ENCODE measurements around the gene C2orf49. TPM values are rescaled to one million over a fixed set of nuclear protein-coding genes. Genes with fewer than 3 reads are reported as not detected.

C2orf49 gene
- total RNA-seq, 1 donor = 23.2 TPM

DNA sequence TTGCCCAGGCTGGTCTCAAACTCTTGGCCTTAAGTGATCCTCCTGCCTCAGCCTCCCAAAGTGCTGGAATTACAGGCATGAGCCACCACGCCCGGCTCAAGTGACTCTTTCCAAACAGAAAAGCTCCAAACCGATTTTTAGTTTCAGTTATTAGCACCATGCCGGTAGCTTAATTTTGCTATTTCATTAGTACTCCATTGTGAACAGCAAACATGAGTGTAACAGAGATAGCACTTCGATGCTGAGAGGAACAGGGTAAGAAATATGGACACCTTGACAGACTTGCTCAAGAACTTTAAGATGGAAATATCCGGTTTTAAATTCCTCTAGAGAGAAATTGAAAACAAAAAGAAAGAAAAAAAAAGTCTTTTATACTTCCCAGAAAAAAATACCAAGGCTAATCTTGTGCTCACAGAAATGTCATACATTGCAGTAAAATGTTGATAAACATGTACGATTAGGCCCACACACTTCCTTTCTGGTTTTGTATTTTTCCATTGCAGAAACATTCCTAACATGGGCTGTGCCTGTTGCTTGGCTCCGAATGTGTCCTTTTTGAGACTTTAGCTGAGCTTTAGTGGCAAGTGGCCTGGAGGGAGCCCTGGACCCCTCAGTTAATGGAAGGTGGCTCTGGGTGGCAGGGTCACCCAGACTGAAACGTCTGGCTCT, 43.2 kb downstream of the C2orf49 start:
- H3K4me1 ChIP-seq (ENCODE audit: insufficient read depth, low read length) = peaks cover 9% of the 10 kb centered on the region

DNA sequence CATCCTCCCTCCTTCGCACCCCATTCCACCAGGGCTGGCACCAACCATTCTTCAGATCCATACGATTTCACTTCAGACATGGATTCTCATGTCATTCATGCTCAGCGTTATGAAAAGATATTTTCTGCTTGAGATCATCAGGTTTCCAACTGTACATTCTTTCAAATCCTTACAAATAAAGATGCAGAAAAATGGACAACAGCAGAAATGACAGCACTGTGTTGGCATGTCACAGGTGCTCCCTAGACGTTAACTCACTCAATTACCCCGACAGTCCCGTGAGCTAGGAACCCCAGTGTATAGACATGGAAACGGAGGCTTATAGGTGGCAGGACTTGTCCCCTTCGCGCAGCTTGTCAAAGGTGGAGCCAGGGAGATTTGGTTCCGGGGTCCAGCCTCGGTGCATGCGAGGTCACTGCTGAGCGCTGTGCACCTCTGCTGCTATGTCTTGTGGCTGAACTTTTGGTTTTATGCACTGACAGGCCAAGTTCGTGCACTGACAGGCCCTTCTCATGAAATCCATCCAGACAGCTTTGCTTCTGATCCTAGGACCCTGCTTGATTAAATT, 43.8 kb downstream of the C2orf49 start:
- Histone ChIP-seq H3K9me3 (ENCODE audit: low read depth, low read length) (no peaks in the 10 kb centered on the region), H3K4me1 (ENCODE audit: insufficient read depth, low read length) (peaks cover 9% of the 10 kb centered on the region), H3K4me3 (ENCODE audit: low read length) (no peak overlapping the region), H3K27me3 (ENCODE audit: insufficient read depth, low read length) (no peaks in the 10 kb centered on the region)

More for the DNA sequence above, 43.2 kb downstream of the C2orf49 start:
- Histone ChIP-seq H3K4me3 (ENCODE audit: low read length) (no peak overlapping the region), H3K9me3 (ENCODE audit: low read depth, low read length) (no peaks in the 10 kb centered on the region), H3K27me3 (ENCODE audit: insufficient read depth, low read length) (no peaks in the 10 kb centered on the region)

DNA sequence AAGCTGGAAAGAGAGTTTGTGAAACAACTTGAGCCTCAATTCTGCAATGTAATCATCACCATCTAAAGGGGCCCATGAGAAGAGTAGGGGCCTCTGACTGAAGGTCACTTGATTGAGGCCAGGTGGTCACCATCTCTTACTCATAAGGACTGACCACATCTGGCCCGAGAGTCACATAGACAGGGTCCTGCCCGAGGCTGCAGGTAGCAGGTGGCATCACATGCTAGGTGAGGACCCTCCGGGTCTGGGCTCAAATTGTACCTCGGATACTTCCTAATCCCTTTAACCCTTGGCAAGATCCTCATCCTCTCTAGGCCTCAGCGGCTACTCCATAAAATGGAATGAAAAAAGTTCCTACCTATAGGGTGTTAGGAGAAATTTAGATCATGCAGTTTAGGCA, 44.8 kb downstream of the C2orf49 start:
- peaks cover 9% of the 10 kb centered on the region for H3K4me1 ChIP-seq (ENCODE audit: insufficient read depth, low read length)
- no peaks in the 10 kb centered on the region for H3K27me3 ChIP-seq (ENCODE audit: insufficient read depth, low read length)

DNA sequence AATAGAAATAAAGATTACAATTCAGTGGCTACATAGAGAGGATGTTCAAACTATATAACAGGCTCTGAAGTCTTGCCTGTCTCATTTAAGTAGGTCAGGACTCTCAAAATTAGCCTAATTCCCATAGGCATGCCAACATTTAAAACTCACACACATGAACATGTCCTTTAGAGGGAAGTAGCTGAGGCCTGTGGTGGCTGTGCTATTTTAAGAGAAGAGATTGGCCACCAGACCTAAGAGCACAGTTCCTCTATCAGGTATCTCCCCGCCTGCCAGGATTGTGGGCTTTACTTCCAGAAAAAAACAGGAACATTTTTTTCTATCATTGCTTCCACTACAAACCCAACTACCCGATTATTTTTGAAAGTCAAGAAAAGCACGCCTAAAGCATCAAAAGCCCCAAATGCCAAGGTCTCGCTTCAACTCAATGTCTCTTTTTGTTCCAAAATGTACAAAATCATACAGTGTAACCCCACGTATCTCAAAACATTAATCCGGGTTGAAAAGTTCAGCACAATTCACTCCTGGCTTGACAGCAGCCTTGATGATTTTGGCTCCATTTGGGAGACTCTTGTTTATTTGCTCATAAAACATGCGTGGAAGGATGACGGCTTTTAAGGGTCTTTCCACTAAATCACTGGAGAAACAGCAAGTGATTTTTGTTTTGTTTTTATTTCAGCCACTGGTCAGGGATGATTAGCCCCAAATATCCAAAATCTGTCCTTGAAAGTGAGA, 46.3 kb downstream of the C2orf49 start:
- Histone ChIP-seq H3K27me3 (ENCODE audit: insufficient read depth, low read length) (no peaks in the 10 kb centered on the region), H3K4me3 (ENCODE audit: low read length) (no peak overlapping the region), H3K4me1 (ENCODE audit: insufficient read depth, low read length) (peaks cover 9% of the 10 kb centered on the region), H3K9me3 (ENCODE audit: low read depth, low read length) (no peaks in the 10 kb centered on the region)

More for the DNA sequence above, 44.8 kb downstream of the C2orf49 start:
- Histone ChIP-seq H3K4me3 (ENCODE audit: low read length) (no peak overlapping the region), H3K9me3 (ENCODE audit: low read depth, low read length) (no peaks in the 10 kb centered on the region)

DNA sequence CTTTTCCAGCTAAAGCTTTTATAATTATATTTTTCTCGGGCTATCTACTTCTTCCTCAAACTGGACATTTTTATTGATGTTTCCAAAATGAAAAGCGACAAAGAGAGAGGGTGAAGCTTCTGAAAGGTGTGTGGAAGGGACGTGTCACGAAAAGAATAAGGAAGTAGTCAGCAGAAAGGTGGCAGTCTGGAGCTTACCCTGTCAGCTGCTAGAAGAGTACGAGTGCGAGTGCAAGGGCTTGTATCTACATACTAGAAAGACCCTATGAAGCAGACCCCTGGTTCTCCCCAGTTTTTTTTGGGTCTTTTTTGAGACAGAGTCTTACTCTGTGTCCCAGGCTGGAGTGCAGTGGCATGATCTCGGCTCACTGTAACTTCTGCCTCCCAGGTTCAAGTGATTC, 46.9 kb downstream of the C2orf49 start:
- no peaks in the 10 kb centered on the region for H3K27me3 ChIP-seq (ENCODE audit: insufficient read depth, low read length)
- H3K4me3 ChIP-seq (ENCODE audit: low read length) = no peak overlapping the region
- no peaks in the 10 kb centered on the region for H3K9me3 ChIP-seq (ENCODE audit: low read depth, low read length)
- peaks cover 9% of the 10 kb centered on the region for H3K4me1 ChIP-seq (ENCODE audit: insufficient read depth, low read length)

DNA sequence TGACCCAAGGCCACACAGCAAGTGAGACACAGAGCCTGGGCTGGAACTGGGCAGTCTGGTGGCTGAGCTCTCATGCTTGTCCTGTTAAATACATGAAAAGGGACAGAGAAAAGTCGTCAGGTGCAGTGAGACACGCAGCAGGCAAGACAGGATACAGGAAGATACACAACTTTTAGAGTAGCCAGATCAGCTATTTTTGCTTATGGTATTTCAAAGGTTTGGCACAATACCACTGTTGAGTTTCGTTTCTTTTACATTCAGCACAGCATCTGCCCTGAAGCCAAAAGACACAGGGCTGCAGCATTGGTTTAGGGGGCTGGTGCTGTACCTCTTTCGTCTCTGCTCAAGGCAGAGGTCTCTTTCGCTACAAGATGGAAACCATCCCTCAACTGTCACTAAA, 47.5 kb downstream of the C2orf49 start:
- peaks cover 6% of the 10 kb centered on the region for H3K4me1 ChIP-seq (ENCODE audit: insufficient read depth, low read length)

DNA sequence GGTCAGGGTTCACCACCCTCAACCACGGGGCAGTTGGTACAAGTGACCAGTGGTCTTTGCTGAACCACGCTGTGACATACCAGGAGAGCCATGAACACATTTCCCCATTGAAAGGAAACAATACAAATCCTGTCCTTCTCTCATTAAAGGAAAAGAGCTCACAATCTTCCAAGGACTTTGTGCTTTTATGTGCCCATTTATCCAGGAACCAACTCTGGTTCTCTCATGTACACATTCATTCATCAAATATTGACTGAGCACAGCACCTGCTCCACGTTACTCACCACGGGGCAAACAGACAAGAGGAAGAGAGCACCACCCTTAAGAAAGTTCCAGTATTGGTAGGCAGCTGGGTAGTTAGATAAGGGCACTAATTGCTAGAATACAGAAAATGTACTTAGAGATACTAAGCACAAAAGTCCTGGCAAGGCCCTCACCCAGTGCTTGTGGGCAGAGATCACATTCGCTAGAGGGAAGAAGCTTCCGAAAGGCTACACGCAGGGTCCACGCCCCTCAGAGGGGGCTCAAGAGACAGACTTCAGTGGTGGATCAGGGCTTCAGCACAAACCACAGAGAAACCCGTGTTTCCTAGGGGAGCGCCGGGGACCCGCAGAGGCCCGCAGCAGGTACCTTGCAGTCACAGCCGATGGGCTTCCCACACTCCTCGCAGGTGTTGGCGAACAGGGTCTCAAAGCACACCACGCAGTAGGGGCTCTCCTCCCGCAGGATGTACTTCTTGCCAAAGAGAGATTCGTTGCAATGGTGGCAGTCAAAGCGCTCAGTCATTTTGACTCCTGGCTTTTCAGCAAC, 48.6 kb downstream of the C2orf49 start:
- Histone ChIP-seq H3K4me1 (ENCODE audit: insufficient read depth, low read length) (peaks cover 3% of the 10 kb centered on the region), H3K9me3 (ENCODE audit: low read depth, low read length) (no peaks in the 10 kb centered on the region), H3K27me3 (ENCODE audit: insufficient read depth, low read length) (no peaks in the 10 kb centered on the region), H3K4me3 (ENCODE audit: low read length) (no peak overlapping the region)

More for the DNA sequence above, 47.5 kb downstream of the C2orf49 start:
- Histone ChIP-seq H3K27me3 (ENCODE audit: insufficient read depth, low read length) (no peaks in the 10 kb centered on the region), H3K9me3 (ENCODE audit: low read depth, low read length) (no peaks in the 10 kb centered on the region), H3K4me3 (ENCODE audit: low read length) (no peak overlapping the region)

DNA sequence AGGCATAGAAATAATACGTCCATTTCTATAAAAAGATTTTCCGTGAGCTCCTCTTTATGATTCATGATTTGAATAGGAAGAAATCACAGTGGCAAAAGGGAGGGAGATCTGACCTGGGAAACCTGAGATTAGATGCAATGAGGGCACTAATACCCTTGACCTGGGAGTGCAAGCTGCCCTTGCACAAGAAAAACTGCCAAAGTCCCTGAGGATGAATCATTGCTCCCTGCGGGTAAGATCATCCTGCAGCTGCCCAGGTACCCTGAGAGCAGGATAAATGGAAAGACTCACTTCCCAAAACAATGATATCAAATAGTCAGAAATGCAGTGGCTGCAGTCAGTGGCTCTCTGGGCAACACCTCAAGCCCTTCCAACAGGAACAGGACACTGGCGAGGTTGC, 49.9 kb downstream of the C2orf49 start:
- H3K4me3 ChIP-seq (ENCODE audit: low read length) = no peak overlapping the region
- peaks cover 3% of the 10 kb centered on the region for H3K4me1 ChIP-seq (ENCODE audit: insufficient read depth, low read length)
- H3K27me3 ChIP-seq (ENCODE audit: insufficient read depth, low read length) = no peaks in the 10 kb centered on the region
- no peaks in the 10 kb centered on the region for H3K9me3 ChIP-seq (ENCODE audit: low read depth, low read length)

DNA sequence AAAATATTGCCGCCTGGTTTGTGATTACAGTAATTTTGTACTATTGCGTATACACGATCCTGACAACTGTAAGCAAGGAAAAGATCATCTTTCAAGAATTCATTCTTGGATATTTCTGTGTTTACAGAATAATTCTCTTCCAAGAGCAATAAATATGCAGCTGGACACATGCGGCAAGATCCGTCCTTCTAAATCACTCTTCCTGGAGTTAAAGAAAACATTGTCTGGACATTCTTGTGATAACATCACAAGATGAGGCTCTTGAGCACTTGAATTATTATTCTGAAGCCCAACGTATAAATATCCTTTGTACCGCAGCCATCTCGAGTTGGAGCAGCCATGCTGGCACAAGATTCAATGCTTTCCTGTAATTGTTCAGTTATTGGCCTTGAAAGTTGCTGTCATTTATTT, 51.6 kb downstream of the C2orf49 start:
- Histone ChIP-seq H3K27me3 (ENCODE audit: insufficient read depth, low read length) (no peaks in the 10 kb centered on the region), H3K9me3 (ENCODE audit: low read depth, low read length) (no peaks in the 10 kb centered on the region), H3K4me3 (ENCODE audit: low read length) (no peak overlapping the region), H3K4me1 (ENCODE audit: insufficient read depth, low read length) (no peaks in the 10 kb centered on the region)

DNA sequence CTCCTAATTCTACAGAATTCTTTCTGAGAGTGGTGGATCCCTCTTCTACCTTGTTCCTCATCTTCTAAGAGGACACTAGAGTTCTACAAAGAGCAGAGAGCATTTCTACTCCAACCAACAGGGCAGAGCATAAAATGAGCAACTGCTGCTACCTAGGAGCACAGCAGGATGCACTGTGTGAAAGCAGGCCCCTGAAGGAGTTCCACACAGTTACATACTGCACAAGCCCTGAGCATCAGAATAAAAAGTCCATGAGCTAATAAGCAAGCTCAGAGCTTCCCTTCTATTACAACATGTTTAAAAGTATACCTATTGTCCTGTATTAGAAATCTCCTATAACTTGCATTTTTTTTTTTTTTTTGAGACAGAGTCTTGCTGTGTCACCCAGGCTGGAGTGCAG, 53.1 kb downstream of the C2orf49 start:
- no peaks in the 10 kb centered on the region for H3K4me1 ChIP-seq (ENCODE audit: insufficient read depth, low read length)
- no peak overlapping the region for H3K4me3 ChIP-seq (ENCODE audit: low read length)
- H3K9me3 ChIP-seq (ENCODE audit: low read depth, low read length) = no peaks in the 10 kb centered on the region
- no peaks in the 10 kb centered on the region for H3K27me3 ChIP-seq (ENCODE audit: insufficient read depth, low read length)

DNA sequence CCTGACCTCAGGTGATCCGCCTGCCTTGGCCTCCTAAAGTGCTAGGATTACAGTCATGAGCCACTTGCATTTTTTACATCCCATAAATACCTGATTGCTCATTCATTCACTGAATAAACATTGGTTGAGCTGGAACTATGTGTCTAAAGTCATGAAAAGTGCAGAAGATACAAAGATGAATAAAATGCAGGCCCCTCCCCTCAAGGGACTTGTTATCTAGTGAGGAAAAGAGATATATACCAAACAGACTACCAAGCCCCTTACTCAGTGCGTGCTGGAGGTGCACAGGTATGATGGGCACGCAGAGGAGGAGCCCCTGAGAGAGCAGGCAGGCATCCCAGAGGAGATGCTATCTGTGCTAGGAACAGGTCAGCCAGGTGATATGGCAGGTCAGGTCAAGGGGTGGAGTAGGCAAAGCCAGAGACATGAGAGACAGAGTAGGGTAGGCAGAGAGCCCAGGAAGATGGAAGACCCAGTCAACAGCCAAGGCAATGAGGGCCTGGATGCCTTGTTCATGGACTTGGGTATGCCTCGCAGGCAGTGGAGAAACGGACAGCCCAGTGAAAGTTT, 53.8 kb downstream of the C2orf49 start:
- Histone ChIP-seq H3K4me3 (ENCODE audit: low read length) (no peak overlapping the region), H3K27me3 (ENCODE audit: insufficient read depth, low read length) (no peaks in the 10 kb centered on the region), H3K9me3 (ENCODE audit: low read depth, low read length) (no peaks in the 10 kb centered on the region), H3K4me1 (ENCODE audit: insufficient read depth, low read length) (no peaks in the 10 kb centered on the region)

DNA sequence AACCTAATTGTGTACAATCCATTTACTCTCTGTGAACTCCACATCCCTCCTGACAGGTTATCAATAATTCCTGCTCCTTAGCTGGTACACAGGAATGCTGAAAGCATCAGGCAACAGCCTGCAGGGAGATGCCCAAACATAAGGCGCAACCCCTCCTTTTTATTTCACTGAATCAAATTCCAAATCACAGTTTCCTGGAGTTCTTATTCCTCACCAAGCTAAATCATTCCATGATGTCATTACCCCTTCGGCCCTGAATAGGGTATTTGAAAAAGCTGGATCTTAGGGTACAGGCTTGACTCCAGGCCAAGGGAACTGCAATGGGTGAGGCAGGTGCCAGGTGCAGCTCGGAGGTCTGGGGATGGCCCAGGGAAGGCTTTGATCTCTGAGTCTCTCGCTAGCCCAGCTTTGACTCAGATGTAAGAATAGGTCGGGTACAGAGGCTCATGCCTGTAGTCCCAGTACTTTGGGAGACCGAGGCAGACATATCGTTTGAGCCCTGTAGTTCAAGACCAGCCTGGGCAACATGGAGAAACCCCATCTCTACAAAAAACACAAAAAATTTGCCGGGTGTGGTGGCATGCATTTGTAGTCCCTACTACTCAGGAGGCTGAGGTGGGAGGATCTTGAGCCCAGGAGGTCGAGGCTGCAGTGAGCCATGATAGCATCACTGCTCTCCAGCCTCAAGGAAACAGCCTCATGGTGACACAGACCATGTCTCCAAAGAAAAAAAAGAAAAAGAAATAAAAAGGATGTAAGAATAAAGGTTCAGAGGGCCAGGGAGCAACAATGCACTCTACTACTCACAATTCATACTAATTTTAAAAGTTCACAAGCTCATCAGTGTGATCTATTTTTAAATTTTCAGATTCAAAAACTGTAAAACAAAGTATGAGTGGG, 54.7 kb downstream of the C2orf49 start:
- Histone ChIP-seq H3K9me3 (ENCODE audit: low read depth, low read length) (no peaks in the 10 kb centered on the region), H3K4me1 (ENCODE audit: insufficient read depth, low read length) (no peaks in the 10 kb centered on the region), H3K27me3 (ENCODE audit: insufficient read depth, low read length) (peaks cover 4% of the 10 kb centered on the region), H3K4me3 (ENCODE audit: low read length) (no peak overlapping the region)

DNA sequence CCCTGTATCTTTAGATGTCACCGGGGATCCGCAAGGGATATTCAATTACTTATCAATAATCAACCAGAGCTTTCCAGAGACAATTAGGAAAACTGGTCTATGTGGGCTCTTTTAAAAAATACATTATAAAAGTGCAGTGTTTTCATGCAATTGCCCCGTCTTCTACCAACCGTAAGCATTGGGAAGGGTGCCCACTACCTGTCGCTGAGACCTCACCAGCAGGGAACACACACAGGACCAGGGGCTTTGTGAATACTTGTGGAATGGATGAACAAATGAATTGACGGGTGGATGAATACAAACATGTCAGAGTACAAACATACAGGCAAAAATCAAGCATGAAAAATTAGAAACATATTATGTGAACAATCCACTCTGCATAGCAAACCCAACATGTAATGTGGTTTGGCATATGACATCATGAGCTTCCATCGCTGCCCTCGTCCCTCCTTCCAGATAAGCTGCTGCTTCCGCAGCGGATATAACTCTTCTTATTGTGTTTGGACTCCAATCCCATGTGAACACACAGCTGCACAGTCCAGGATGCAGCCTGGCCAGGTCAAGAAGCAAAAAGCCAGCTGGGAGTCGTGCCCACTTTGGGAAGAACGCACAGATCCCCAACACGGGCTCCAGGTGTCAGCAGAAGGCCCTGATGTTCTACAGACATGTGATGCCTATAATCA, 56.2 kb downstream of the C2orf49 start:
- Histone ChIP-seq H3K27me3 (ENCODE audit: insufficient read depth, low read length) (peaks cover 17% of the 10 kb centered on the region), H3K9me3 (ENCODE audit: low read depth, low read length) (no peaks in the 10 kb centered on the region), H3K4me1 (ENCODE audit: insufficient read depth, low read length) (peaks cover 6% of the 10 kb centered on the region), H3K4me3 (ENCODE audit: low read length) (no peak overlapping the region)

All from mononuclear cell (primary cell).